Natural killer cell treated with Interleukin-12 subunit alpha and Interleukin-12 subunit beta and Interleukin-15 and Interleukin-18, amount 100 ng/mL, for 72 hours (primary cell): ENCODE data around the gene FRYL. TPM values are rescaled to one million over a fixed set of nuclear protein-coding genes. Genes with fewer than 3 reads are reported as not detected.
A peak's percentile ranks its signal among the peaks of the same experiment; 100 is the strongest.
"Not testable (repeated sequence)": the region's sequence is repeated elsewhere in the genome, so short reads cannot be mapped to it uniquely, and the experiment has no call there.

Experiments
- ATAC-seq, 2 donors: fragments of 150-1000 bp; cut with Tn5 transposase in 1 of 2; sonication (Bioruptor Pico), chemical (Tn5 transposase) in 1 of 2; 2 replicates each; pipeline ENCODE4 v1.10.0; 2021
- DNase-seq: peaks from one replicate; pipeline ENCODE4 v3.0.0; 2022; ENCODE audit warnings: low spot score
- H3K27ac Mint-ChIP-seq, 2 donors: 1 replicate in 1 of 2; 2 replicates in 1 of 2; pipeline ENCODE4 v1.8.0; 2022; ENCODE audit warnings: mixed read lengths in 2 of 2, mild to moderate bottlenecking in 1 of 2, moderate library complexity in 1 of 2
- H3K27me3 Mint-ChIP-seq, 2 donors: 1 replicate in 1 of 2; 2 replicates in 1 of 2; pipeline ENCODE4 v1.8.0; 2022; ENCODE audit warnings: mixed read lengths in 2 of 2
- H3K36me3 Mint-ChIP-seq: one replicate; pipeline ENCODE4 v1.8.0; 2022; ENCODE audit warnings: mixed read lengths
- H3K4me1 Mint-ChIP-seq, 2 donors: 1 replicate in 1 of 2; 2 replicates in 1 of 2; pipeline ENCODE4 v1.8.0; 2022; ENCODE audit warnings: low read depth in 2 of 2, mixed read lengths in 2 of 2, mild to moderate bottlenecking in 1 of 2
- H3K4me3 Mint-ChIP-seq: one replicate; pipeline ENCODE4 v1.8.0; 2022; ENCODE audit warnings: mixed read lengths
- H3K9me3 Mint-ChIP-seq: 2 replicates; pipeline ENCODE4 v1.8.0; 2022; ENCODE audit warnings: mixed read lengths
- total RNA-seq, 2 donors: library from RNA; stranded (reverse); gene quantifications; one replicate each; pipeline ENCODE4 v1.2.3, GENCODE V29; 2022

FRYL gene
- total RNA-seq, 2 donors from 2014 or later, result 99.0 to 113 TPM

DNA sequence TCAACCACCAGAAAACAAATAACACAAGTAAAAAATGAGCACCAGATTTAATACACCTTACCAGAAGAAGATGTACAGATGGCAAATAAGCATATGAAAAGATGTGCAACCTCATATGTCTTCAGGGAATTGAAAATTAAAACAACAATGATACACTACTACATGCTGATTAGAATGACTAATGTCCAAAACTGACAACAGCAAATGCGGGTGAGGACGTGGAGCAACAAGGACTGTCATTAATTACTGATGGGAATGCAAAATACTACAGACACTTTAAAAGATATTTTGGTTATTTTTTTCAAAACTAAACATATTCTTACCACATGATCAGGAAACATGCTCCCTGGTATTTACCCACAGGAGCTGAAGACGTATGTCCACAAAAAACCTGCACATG lies 140.3 kb downstream of the FRYL start:
- H3K27me3 Mint-ChIP-seq, result no peaks in the 10 kb centered on the region
- no peak for DNase-seq
- H3K4me1 Mint-ChIP-seq, result peaks cover 23 to 39% of the 10 kb centered on the region in 2 donors
- ATAC-seq, result no peak
- H3K27ac Mint-ChIP-seq, result no peak overlapping the region
- H3K9me3 Mint-ChIP-seq, result no peaks in the 10 kb centered on the region
- no peak overlapping the region for H3K4me3 Mint-ChIP-seq
- H3K36me3 Mint-ChIP-seq, result no peaks in the 10 kb centered on the region

DNA sequence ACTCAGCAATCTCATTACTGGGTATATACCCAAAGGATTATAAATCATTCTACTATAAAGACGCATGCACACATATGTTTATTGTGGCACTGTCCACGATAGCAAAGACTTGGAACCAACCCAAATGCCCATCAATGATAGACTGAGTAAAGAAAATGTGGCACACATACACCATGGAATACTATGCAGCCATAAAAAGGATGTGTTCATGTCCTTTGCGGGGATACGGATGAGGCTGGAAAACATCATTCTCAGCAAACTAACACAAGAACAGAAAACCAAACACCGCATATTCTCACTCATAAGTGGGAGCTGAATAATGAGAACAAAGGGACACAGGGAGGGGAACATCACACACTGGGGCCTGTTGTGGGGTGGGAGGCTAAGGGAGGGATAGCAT lies 141.5 kb downstream of the FRYL start:
- not testable (repeated sequence) for H3K27ac Mint-ChIP-seq, DNase-seq, H3K9me3 Mint-ChIP-seq

DNA sequence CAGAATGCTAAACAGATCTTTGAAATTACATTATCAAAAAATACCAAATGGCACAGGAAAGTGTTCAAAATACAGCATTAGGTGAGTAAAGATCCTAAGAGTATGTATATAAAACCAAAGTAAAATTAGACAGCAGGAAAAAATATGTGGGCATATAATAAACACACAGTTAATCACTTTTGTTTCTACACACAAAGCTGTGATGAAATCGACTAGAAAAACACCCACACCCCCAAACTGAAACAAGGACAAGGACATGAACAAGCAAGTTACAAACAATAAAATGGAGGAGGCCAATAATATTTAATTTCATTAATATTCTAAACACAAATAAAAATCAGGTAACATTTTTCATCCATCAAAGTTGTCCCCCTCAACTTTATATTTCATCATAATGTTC lies 143.2 kb downstream of the FRYL start:
- Mint-ChIP-seq H3K4me3 (no peak overlapping the region), H3K9me3 (no peaks in the 10 kb centered on the region), H3K36me3 (no peaks in the 10 kb centered on the region), H3K27me3 (no peaks in the 10 kb centered on the region), H3K27ac (no peak overlapping the region), H3K4me1 (peaks cover 17 to 27% of the 10 kb centered on the region in 2 donors)
- ATAC-seq, result no peak
- DNase-seq, result no peak

More for the DNA sequence above, 141.5 kb downstream of the FRYL start:
- H3K27me3 Mint-ChIP-seq, H3K4me3 Mint-ChIP-seq, H3K36me3 Mint-ChIP-seq, ATAC-seq: not testable (repeated sequence)
- H3K4me1 Mint-ChIP-seq, result peaks cover 23 to 39% of the 10 kb centered on the region in 2 donors

DNA sequence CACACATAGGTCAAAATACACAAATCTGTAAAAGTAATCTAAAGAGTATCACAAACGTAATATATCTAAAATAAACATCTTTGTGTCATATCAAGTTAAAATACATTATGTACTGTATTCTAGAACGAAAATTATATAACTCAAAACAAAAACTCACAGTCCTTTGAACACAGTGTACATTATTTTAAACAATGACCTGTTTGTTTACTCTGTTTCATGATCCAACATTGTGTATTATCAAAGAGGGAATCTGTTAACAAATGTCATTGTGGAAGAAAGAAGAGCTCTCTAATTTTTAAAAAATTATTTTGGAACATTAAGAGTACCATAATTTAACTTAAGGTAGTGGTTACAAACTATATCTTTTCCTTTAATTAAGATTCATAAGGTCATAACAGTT lies 144.1 kb downstream of the FRYL start:
- Mint-ChIP-seq H3K27ac (no peak overlapping the region), H3K27me3 (no peaks in the 10 kb centered on the region), H3K36me3 (no peaks in the 10 kb centered on the region), H3K9me3 (no peaks in the 10 kb centered on the region), H3K4me3 (no peak overlapping the region), H3K4me1 (peaks cover 16 to 26% of the 10 kb centered on the region in 2 donors)
- ATAC-seq (no peak), DNase-seq (no peak)

DNA sequence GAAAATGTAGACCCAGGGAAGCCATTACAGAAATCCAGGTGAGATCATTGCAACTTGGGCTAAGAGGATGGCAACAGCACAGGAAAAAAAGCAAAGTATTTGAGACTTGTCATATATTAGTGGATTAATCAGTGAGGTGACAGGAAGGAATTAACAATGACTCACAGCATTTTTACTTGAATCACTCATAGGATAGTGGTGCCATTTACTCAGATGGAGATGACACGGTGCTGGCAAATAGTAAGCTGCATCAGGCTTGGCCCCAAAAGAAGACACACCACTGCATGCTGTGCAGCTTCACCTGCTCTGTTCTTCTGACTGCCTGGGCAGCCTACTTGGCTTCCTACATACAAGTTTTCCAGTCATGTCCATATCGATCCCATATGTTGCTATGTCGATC lies 144.8 kb downstream of the FRYL start:
- DNase-seq, result no peak
- no peaks in the 10 kb centered on the region for H3K27me3 Mint-ChIP-seq
- no peaks in the 10 kb centered on the region for H3K36me3 Mint-ChIP-seq
- peak; percentile 52 to 85 for ATAC-seq
- H3K4me1 Mint-ChIP-seq, result peaks cover 13 to 19% of the 10 kb centered on the region in 2 donors
- no peak overlapping the region for H3K27ac Mint-ChIP-seq
- H3K9me3 Mint-ChIP-seq, result no peaks in the 10 kb centered on the region
- H3K4me3 Mint-ChIP-seq, result no peak overlapping the region

DNA sequence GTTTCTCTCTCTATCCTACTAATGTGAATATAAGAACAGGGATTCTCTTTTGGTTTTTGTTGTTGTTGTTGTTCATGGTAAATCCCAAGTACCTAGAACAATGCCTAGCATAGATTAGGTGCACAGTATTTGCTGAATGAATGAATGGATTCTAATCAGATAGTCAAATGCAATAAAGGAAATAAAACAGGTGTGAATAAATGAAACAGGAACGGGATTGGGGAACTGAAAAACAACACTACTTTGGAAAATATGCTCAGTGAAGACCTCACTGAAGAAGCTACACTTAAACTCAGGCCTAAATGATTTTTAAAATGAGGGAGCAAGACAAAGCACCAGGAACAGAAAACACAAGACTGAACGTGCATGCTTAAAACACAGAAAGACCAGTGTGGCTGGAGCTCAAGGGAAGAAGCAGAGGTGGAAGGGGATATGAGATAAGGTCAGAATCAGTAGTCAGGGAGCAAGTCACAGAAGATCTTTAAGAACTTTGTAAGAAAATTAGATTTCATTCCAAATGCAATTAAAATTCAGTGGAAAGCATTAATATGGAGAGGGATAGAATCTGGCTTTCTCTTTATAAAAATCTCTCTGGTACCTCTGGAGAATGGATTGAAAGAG lies 145.3 kb downstream of the FRYL start:
- Mint-ChIP-seq H3K27ac (no peak overlapping the region), H3K4me3 (no peak overlapping the region), H3K27me3 (no peaks in the 10 kb centered on the region), H3K4me1 (peaks cover 12 to 14% of the 10 kb centered on the region in 2 donors), H3K36me3 (no peaks in the 10 kb centered on the region), H3K9me3 (no peaks in the 10 kb centered on the region)
- no peak for DNase-seq
- no peak for ATAC-seq

DNA sequence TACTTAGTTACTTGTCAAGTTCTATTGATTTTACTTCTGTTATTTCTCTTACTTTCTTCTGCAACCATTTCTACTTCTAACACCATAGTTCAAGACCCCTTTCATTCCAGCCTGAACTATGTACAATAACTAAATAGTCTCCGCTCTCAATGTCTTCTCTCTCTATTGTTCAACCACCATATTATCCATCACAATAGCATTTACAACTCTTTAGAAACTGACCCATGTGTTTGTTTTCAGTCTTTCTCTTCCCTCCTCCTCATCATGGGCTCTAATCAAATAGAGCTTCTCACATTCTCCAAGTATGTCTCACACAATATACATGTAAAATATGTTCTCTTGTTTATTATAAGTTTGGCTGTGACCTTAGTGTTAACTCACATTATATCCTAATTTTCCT lies 146.4 kb downstream of the FRYL start:
- Mint-ChIP-seq H3K36me3 (no peaks in the 10 kb centered on the region), H3K27ac (no peak overlapping the region), H3K4me1 (peaks cover 11% of the 10 kb centered on the region in 2 donors), H3K9me3 (no peaks in the 10 kb centered on the region), H3K27me3 (no peaks in the 10 kb centered on the region), H3K4me3 (no peak overlapping the region)
- DNase-seq (no peak), ATAC-seq (no peak)

DNA sequence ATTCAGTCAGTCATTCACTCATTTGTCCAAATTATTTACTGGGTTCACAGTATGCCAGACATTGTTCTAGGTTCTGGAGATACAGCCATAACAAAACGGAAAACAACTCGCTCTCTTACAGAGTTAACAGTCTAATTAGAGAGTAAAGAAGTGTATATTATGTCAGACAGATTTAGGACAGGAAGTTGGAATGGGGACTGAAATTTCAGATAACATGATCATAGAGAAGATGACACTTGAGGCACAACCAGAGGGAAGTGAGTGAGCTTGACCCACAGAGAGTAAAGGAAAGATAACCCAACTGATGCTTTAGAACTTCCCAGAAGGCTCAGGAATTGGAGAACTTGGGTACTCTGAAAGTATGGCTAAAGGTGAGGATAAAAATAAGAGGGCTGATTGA lies 150.6 kb downstream of the FRYL start:
- H3K36me3 Mint-ChIP-seq, result no peaks in the 10 kb centered on the region
- DNase-seq (no peak), ATAC-seq (no peak)
- H3K4me1 Mint-ChIP-seq, result peaks cover 4 to 8% of the 10 kb centered on the region in 2 donors
- H3K4me3 Mint-ChIP-seq, result no peak overlapping the region
- no peaks in the 10 kb centered on the region for H3K9me3 Mint-ChIP-seq
- no peaks in the 10 kb centered on the region for H3K27me3 Mint-ChIP-seq
- H3K27ac Mint-ChIP-seq, result no peak overlapping the region

DNA sequence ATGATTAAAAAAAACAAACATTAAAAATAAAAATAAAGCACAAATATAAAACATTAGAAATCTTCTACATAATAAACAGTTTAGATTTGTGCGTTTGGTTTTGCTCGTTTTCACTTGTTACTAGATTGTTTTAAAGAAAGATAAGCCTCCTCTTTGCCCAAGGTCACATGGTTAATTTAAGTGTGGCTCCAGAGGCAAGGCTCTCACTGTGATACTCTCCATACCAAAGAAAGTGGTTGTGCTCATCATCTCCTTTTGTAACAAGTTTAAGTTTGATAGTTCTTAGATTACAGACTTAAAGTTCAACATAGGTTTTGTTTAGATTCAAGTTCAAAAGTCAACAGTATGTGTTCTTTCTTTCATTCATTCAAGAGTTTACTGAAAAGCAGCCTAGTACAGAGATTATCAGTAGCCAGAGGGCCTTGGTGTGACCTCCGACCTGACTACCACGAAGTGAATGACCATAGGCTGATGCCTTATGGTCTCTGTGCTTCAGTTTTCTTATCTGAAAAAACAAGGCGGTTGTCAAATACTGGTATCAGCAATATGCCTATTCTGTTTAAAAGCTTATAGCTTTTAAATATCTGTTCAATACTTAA lies 156.8 kb downstream of the FRYL start:
- DNase-seq (no peak), ATAC-seq (no peak)
- H3K4me1 Mint-ChIP-seq, result peaks cover 0 to 11% of the 10 kb centered on the region in 2 donors
- H3K27me3 Mint-ChIP-seq, result no peaks in the 10 kb centered on the region
- peaks cover 4% of the 10 kb centered on the region for H3K36me3 Mint-ChIP-seq
- H3K9me3 Mint-ChIP-seq, result no peaks in the 10 kb centered on the region
- H3K4me3 Mint-ChIP-seq, result no peak overlapping the region
- no peak overlapping the region for H3K27ac Mint-ChIP-seq

DNA sequence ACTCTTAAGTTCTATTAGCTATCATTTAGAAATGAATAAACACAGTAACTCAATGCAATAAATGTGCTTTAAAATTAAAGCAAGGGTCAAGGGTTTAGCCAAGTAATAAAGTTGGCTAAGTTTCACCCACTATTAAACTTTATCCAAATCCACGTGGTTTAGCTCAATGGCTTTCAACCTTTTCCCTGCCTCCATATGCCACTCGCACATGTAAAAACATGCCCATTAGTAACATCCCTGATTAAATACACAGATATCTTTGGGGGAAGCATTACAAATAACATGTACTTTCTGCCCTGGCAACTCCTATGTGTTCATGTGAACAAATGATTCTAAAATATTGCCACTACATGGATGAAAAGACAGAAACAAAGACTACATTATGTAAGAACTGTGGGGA lies 159.2 kb downstream of the FRYL start:
- Mint-ChIP-seq H3K27me3 (no peaks in the 10 kb centered on the region), H3K4me1 (peaks cover 0 to 12% of the 10 kb centered on the region in 2 donors), H3K36me3 (peaks cover 4% of the 10 kb centered on the region), H3K4me3 (no peak overlapping the region), H3K9me3 (no peaks in the 10 kb centered on the region), H3K27ac (no peak overlapping the region)
- no peak for ATAC-seq
- no peak for DNase-seq

DNA sequence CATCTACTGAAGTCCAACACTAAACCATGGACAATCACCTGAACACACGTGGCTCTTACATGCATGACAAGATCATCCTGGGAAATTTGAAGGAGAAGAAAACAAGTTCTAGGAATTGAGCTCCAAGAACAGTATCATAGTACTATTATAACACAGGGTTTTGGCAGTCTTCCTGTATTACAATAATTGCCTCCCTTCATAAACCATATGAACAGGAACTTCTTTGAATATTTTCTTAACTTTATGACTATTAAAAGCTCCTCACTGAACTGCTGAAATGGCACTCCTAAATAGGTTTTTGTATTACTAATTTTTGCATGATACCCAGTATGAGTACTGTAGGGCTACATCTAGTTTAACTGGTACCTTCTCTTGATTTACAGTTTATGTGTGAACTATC lies 160.0 kb downstream of the FRYL start:
- Mint-ChIP-seq H3K4me1 (peaks cover 0 to 14% of the 10 kb centered on the region in 2 donors), H3K36me3 (peaks cover 4% of the 10 kb centered on the region), H3K4me3 (no peak overlapping the region), H3K9me3 (no peaks in the 10 kb centered on the region), H3K27me3 (no peaks in the 10 kb centered on the region), H3K27ac (no peak overlapping the region)
- ATAC-seq, result no peak
- DNase-seq, result no peak

DNA sequence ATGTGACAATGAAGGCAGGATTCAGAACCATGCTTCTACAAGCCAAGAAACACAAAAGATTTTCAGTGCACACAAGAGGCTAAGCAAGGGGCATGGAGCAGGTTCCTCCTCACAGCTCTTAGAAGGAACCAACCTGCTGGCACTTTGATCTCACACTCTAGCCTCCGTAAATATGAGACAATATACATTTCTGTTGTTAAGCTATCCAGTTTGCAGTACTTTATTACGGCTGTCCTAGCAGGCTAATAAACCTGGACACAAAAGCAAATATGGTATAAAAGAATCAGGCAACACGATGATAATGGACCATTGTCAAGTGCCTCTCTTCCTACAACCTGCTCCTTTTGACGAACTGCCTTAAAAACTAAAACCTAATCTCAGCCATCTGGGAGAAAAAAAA lies 175.6 kb downstream of the FRYL start:
- ATAC-seq (no peak), DNase-seq (no peak)
- H3K27me3 Mint-ChIP-seq, result no peaks in the 10 kb centered on the region
- H3K4me3 Mint-ChIP-seq, result no peak overlapping the region
- no peaks in the 10 kb centered on the region for H3K9me3 Mint-ChIP-seq
- peaks cover 7% of the 10 kb centered on the region in 2 donors for H3K4me1 Mint-ChIP-seq
- H3K27ac Mint-ChIP-seq, result no peak overlapping the region
- H3K36me3 Mint-ChIP-seq, result peaks cover 4% of the 10 kb centered on the region

DNA sequence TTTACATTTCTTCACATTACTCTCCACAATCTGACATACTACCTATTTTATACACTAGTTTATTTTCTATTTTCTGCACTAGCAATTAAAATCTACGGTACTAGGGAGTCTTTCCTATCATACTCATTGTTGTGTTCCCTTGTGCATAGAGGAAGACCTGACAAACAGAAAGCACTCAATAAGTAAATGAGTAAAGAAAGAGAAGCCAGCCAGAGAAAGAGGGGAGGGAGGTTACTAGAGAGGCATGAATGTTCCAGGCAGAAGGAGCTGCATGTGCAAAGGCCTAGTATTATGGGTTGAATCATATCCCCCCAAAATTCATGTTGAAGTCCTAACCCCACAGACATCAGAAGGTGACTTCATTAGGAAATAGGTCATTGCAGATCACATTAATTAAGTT lies 176.0 kb downstream of the FRYL start:
- H3K4me3 Mint-ChIP-seq, result no peak overlapping the region
- peaks cover 7% of the 10 kb centered on the region in 2 donors for H3K4me1 Mint-ChIP-seq
- peaks cover 4% of the 10 kb centered on the region for H3K36me3 Mint-ChIP-seq
- no peak for DNase-seq
- H3K27me3 Mint-ChIP-seq, result no peaks in the 10 kb centered on the region
- no peak overlapping the region for H3K27ac Mint-ChIP-seq
- ATAC-seq, result no peak
- H3K9me3 Mint-ChIP-seq, result no peaks in the 10 kb centered on the region

DNA sequence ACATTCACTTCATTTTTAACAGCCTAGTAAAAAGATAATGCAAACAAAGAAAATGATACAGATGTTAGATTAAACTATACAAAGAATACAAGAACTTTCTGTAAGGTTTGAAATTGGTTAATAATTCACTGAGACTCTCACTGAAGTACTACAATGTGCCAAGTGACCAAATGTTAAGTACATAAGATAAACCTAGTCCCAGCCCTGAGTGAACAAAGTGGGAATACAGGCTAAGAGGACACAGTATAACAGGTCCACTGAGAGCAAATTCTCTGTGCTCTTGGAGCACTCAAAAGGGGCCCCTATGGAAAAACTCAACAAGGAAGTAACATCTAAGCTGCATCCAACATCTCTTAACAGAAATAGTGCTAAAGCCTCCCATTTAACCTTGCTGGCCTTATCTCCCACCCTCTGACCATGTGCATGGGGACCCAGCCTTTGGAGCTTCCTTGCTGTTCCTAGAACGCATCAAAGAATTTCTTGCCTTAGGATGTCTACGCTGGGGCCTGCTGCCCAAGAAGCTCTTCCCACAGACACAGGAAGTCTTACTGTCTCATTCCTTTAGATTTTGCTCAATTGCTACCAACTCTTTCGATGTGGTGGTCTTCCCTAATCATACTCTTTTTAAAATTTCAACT lies 176.6 kb downstream of the FRYL start:
- H3K4me3 Mint-ChIP-seq, result no peak overlapping the region
- no peak overlapping the region for H3K27ac Mint-ChIP-seq
- H3K36me3 Mint-ChIP-seq, result peaks cover 2% of the 10 kb centered on the region
- no peaks in the 10 kb centered on the region for H3K27me3 Mint-ChIP-seq
- ATAC-seq (no peak), DNase-seq (no peak)
- peaks cover 7% of the 10 kb centered on the region in 2 donors for H3K4me1 Mint-ChIP-seq
- no peaks in the 10 kb centered on the region for H3K9me3 Mint-ChIP-seq
